B cell (primary cell): ENCODE data around the gene G6PD.

Experiments used
- EZH2 ChIP-seq: IDR thresholded peaks from 2 replicates; pipeline ENCODE4 v1.6.1; 2012; ENCODE audit warnings: borderline replicate concordance, low read depth, mild to moderate bottlenecking, moderate library complexity, low read length; ENCODE audit not compliant: insufficient read depth, poor library complexity, severe bottlenecking
- TF ChIP-seq, protein P1 (sequence below): fragments of 200-600 bp; IDR thresholded peaks from one replicate; pipeline ENCODE4 v1.8.0; 2022; ENCODE audit warnings: antibody characterized with exemption, mild to moderate bottlenecking

DNA sequence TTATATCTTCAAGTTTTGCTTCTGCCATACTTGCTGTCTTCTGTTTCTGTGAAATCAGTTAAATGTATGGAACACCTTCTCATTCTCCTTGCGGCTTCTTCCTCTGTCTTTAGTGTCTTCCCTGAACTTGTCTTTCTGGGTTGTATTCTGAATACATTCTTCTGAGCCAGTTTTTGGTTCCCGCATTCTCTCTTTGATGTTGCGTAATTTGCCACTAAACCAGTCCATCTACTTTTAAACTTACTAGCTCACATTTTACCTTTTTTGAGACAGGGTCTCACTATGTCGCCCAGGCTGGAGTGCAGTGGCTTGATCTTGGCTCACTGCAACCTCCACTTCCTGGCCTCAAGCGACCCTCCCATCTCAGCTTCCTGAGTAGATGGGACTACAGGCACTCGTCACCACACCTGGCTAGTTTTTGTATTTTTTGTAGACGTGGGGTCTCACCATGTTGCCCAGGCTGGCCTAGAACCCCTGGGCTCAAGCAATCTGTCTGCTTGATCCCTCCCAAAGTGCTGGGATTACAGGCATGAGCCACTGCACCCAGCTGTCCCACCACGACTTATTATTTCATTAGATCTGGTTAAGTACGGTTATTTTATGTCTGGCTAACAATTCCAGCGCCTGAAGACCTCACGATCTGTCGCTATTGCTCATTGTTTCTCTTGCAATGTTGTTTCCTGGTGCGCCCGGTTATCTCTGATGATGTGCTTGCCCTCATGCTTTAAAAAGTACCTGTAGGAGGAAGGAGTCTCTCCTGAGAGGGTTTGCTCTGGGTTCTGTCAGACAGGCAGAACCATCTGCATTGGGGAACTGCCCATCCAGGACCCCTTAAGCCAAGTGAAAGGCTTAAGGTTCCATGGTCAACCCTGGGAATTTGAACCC is 20.8 kb downstream of the G6PD start:
- TF ChIP-seq EZH2 = no peak
- TF ChIP-seq, protein P1, sequence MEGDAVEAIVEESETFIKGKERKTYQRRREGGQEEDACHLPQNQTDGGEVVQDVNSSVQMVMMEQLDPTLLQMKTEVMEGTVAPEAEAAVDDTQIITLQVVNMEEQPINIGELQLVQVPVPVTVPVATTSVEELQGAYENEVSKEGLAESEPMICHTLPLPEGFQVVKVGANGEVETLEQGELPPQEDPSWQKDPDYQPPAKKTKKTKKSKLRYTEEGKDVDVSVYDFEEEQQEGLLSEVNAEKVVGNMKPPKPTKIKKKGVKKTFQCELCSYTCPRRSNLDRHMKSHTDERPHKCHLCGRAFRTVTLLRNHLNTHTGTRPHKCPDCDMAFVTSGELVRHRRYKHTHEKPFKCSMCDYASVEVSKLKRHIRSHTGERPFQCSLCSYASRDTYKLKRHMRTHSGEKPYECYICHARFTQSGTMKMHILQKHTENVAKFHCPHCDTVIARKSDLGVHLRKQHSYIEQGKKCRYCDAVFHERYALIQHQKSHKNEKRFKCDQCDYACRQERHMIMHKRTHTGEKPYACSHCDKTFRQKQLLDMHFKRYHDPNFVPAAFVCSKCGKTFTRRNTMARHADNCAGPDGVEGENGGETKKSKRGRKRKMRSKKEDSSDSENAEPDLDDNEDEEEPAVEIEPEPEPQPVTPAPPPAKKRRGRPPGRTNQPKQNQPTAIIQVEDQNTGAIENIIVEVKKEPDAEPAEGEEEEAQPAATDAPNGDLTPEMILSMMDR = no peak
